ENCODE results near the gene PTBP1.

PTBP1 gene

DNA sequence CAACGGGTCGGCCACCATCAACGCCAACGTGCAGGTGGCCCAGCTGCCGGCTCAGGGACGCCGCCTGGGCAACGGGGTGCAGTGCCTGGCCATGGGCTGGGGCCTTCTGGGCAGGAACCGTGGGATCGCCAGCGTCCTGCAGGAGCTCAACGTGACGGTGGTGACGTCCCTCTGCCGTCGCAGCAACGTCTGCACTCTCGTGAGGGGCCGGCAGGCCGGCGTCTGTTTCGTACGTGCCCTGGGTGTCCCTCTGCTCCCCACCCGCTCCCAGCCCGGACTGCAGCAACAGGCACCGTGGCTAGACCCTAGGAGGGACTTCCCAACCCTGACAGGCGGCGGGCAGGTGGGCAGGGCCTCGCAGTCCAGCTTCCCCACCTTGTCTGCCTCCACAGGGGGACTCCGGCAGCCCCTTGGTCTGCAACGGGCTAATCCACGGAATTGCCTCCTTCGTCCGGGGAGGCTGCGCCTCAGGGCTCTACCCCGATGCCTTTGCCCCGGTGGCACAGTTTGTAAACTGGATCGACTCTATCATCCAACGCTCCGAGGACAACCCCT lies 58.4 kb downstream of the PTBP1 start:
- no peak for DNase-seq

DNA sequence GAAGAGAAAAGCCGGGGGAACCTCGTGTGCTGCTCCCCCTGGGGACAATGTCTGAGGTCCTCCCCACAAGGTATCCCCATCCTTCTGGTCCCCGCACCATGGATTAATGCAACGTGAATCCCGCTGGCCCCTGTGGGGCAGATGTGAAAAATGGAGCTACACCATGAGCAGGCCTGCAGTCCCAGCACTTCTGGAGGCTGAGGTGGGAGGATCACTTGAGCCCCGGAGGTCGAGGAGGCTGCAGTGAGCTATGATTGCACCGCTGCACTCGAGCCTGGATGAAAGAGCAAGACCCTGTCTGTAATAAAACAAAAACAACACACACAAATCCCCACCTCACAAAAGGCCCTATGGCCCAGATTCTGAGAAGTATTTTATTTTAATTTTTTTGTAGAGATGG lies 61.0 kb downstream of the PTBP1 start:
- no peak for DNase-seq

DNA sequence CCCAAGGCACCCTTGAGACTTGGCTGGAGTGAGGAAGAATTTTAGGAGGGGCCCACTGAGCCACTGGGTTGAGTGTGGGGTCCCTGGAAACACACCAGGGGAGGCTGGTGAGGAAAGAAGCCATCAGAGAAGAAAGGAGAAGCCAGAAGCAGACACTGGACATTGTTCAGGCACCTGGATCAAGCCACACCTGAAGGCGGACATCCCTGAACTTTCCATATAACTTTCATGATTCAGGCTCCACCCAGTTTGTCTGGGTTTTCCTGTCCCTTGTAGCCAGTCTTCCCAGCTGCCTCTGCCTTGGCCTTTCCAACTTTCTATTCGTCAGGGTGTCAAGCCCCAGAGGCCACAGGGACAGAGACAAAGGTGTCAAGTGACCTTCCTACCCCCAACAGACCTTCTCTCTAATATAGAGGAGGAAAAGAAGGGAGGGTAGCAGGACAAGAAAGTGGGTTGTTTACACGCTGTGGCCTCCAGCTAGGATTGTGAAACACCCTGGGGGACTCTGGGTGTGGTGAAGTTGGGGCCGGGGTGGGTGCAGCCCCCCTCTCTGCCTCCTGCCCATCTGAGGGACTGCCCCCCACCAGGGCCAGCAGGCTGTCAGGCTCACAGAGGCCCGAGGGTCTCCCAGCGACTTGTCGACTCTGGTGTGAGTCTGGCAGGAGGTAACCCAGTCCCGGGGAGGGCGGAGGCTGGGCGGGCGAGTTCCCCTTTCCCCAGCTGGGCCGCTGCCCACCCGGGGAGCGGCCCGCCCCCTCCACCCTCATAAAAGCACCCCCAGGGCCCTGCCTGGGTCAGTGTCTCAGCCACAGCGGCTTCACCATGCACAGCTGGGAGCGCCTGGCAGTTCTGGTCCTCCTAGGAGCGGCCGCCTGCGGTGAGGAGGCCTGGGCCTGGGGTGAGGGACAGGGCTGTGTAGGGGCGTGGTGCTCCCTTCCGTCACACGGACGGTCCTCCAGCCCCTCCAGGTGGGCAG lies 61.9 kb downstream of the PTBP1 start, which contains the start of gene CFD:
Gene CFD (plus strand): TSS at position 797 of the 976 bp plus-strand sequence. CDS start 26 bp downstream, at position 823.
- DNase-seq, result no peak

- no peak for DNase-seq
These were observed 64.0 kb downstream of the PTBP1 start for GRCh38 chr19:861141-861755.
